Stimulated activated CD4-positive, alpha-beta T cell treated with anti-CD3 and anti-CD28 coated beads, Interleukin-15, amount 100 ng/mL, for 48 hours (primary cell): Measurements from ENCODE around the gene TPBGL.
A peak's percentile ranks its signal among the peaks of the same experiment; 100 is the strongest.

ENCODE experiments used
- DNase-seq, 2 donors: peaks; one replicate each; pipeline ENCODE4 v3.0.0-alpha.2; 2020; ENCODE audit warnings: low read depth in 2 of 2

The TPBGL gene

GRCh38 chr11:75240311-75241035, at the start of gene TPBGL:
Gene TPBGL (plus strand): TSS chr11:75240774. CDS start chr11:75241050, 276 bp downstream.
- DNase-seq, result no peak

GRCh38 chr11:75191330-75191717, 49.2 kb upstream of the TPBGL start:
- no peak for DNase-seq

- DNase-seq, result no peak
Observed at GRCh38 chr11:75193271-75193670, 47.3 kb upstream of the TPBGL start.

- no peak for DNase-seq
Observed at GRCh38 chr11:75193711-75194110, 46.9 kb upstream of the TPBGL start.

- no peak for DNase-seq
Observed at GRCh38 chr11:75194147-75194546, 46.4 kb upstream of the TPBGL start.

- DNase-seq, result no peak
Observed at GRCh38 chr11:75195167-75195962, 45.2 kb upstream of the TPBGL start.

GRCh38 chr11:75196426-75196825, 44.1 kb upstream of the TPBGL start:
- DNase-seq, result no peak

- no peak for DNase-seq
Observed at GRCh38 chr11:75197512-75198277, 42.9 kb upstream of the TPBGL start.

- DNase-seq, result no peak
Observed at GRCh38 chr11:75198278-75198973, 42.1 kb upstream of the TPBGL start.

- DNase-seq, result no peak
Observed at GRCh38 chr11:75199412-75199955, 41.1 kb upstream of the TPBGL start.

- DNase-seq, result no peak
Observed at GRCh38 chr11:75200051-75200450, 40.5 kb upstream of the TPBGL start.

GRCh38 chr11:75200531-75200930, 40.0 kb upstream of the TPBGL start:
- DNase-seq, result no peak

GRCh38 chr11:75201771-75202170, 38.8 kb upstream of the TPBGL start:
- no peak for DNase-seq

GRCh38 chr11:75202195-75202594, 38.4 kb upstream of the TPBGL start:
- DNase-seq, result no peak

- DNase-seq, result no peak
Observed at GRCh38 chr11:75203138-75203537, 37.4 kb upstream of the TPBGL start.

GRCh38 chr11:75203641-75204011, 36.9 kb upstream of the TPBGL start:
- DNase-seq, result no peak

GRCh38 chr11:75204012-75204674, 36.4 kb upstream of the TPBGL start:
- no peak for DNase-seq

- peak; percentile 74 to 83 for DNase-seq
Observed at GRCh38 chr11:75204685-75205563, 35.6 kb upstream of the TPBGL start.

GRCh38 chr11:75205564-75206020, 35.0 kb upstream of the TPBGL start:
- DNase-seq, result no peak

GRCh38 chr11:75208446-75208845, 32.1 kb upstream of the TPBGL start:
- no peak for DNase-seq
